Measurements from ENCODE around the gene KLHL25. TPM values are rescaled to one million over a fixed set of nuclear protein-coding genes. Genes with fewer than 3 reads are reported as not detected.

KLHL25 gene
- polyA plus RNA-seq, 1 donor = 5.6 TPM

DNA sequence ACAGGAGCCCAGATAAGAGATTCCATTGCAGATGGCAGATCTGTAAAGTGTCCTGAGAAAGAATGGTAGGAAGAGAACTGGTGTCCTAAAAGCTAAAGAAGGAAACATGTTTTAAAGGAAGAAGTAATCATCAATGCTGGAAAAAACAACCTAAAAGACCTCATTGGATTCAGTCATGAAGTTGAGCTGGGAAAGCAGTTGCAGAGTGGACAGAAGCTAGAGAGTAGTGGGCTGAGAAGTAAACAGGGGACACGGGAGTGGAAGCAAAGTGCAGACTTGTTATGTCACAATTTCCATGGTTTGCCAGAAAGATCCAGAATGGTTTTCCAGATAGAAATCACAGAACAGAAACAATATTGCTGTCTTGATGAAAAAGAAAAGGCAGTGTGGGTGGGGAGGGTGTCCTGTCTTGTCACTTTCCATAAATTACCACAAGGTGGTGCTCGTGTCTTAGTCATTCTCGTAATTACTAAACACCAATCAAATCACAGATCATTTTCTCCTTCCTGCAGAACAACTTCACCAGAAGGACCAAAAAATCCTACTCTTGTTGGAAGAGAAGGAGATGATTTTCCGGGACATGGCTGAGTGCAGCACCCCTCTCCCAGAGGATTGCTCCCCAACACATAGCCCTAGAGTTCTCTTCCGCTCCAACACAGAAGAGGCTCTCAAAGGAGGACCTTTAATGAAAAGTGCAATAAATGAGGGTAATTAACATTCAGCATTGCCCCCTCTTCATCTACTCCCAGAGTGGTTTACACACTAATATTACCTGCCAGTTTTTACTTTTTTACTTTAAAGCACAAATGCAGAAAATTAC is 64.5 kb downstream of the KLHL25 start:
- Histone ChIP-seq H3K9me3 (ENCODE audit: control insufficient read depth, low read depth, low read length) (peaks cover 11% of the 10 kb centered on the region), H3K36me3 (ENCODE audit: control insufficient read depth, insufficient read depth, low read length) (peaks cover 76% of the 10 kb centered on the region), H3K4me1 (ENCODE audit: control insufficient read depth, insufficient read depth, low read length) (peaks cover 15% of the 10 kb centered on the region), H3K27me3 (ENCODE audit: control insufficient read depth, insufficient read depth, low read length) (no peaks in the 10 kb centered on the region), H3K4me3 (ENCODE audit: low read length) (no peak overlapping the region), H3K27ac (ENCODE audit: low read length) (no peak overlapping the region)
- 33% methylated on average over 2 of the region's 5 CpGs for WGBS (ENCODE audit: insufficient coverage, low lambda C conversion rate)
- peak; percentile 48 to 64 for DNase-seq

DNA sequence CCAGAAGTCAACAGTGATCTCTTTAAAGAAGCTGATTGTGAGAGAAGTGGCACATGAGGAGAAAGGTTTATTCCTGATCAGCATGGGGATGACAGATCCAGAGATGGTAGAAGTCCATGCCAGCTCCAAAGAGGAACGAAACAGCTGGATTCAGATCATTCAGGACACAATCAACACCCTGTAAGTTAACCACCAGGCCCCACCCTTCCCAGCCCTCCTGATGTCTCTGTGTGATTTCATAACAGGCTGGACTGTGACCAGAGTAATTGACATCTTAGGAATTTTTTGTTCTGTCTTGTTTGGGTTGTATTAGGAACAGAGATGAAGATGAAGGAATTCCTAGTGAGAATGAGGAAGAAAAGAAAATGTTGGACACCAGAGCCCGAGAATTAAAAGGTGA is 67.7 kb downstream of the KLHL25 start:
- peak overlapping the region; percentile 83 for H3K27ac ChIP-seq (ENCODE audit: low read length)
- WGBS (ENCODE audit: insufficient coverage, low lambda C conversion rate) = no CpG with 5 or more reads among the region's 2 CpGs
- DNase-seq = peak; percentile 62 to 82
- no peaks in the 10 kb centered on the region for H3K9me3 ChIP-seq (ENCODE audit: control insufficient read depth, low read depth, low read length)
- H3K36me3 ChIP-seq (ENCODE audit: control insufficient read depth, insufficient read depth, low read length) = peaks cover 77% of the 10 kb centered on the region
- no peaks in the 10 kb centered on the region for H3K27me3 ChIP-seq (ENCODE audit: control insufficient read depth, insufficient read depth, low read length)
- H3K4me1 ChIP-seq (ENCODE audit: control insufficient read depth, insufficient read depth, low read length) = peaks cover 19% of the 10 kb centered on the region
- H3K4me3 ChIP-seq (ENCODE audit: low read length) = no peak overlapping the region

DNA sequence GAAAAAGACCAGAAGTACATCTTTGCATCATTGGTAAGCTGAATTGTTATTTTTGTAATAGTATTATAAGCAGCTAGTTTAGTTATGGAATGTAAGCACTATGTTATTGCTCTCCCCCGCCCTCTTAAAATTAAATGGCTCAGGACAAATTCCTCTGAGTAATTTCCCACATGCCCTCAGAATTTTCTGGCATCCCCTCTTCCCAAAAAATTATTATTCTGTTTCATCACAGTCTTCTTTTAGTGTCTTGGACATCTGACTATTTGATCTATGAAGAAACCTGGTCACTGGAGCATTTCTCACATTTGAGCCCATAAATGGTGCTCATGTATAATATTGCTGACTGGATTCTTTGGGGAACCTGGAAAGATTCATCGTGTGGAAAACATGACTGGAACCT is 68.3 kb downstream of the KLHL25 start:
- DNase-seq = no peak
- H3K9me3 ChIP-seq (ENCODE audit: control insufficient read depth, low read depth, low read length) = no peaks in the 10 kb centered on the region
- H3K36me3 ChIP-seq (ENCODE audit: control insufficient read depth, insufficient read depth, low read length) = peaks cover 75% of the 10 kb centered on the region
- H3K4me3 ChIP-seq (ENCODE audit: low read length) = no peak overlapping the region
- WGBS (ENCODE audit: insufficient coverage, low lambda C conversion rate) = 80% methylated on average over 1 of the region's 2 CpGs
- peak overlapping the region; percentile 83 for H3K27ac ChIP-seq (ENCODE audit: low read length)
- peaks cover 19% of the 10 kb centered on the region for H3K4me1 ChIP-seq (ENCODE audit: control insufficient read depth, insufficient read depth, low read length)
- H3K27me3 ChIP-seq (ENCODE audit: control insufficient read depth, insufficient read depth, low read length) = no peaks in the 10 kb centered on the region

DNA sequence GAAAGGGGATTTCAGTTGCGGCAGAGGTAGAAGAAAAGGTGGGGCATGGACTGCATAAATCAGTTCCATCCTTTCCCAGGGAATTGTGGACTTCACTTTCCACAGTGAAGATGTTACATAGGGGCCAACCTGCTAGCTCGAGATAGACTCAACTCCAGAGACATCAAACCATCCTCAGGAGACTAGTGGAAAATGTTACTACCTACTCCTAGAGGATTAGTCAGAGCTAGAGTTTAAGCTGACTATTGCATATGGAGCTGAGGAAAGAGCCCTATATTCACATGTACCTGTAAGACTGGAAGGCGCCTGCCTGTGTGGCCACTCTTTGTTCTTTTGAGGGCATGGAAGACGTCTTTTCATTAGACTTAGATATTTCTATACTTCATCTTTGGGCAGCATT is 69.2 kb downstream of the KLHL25 start:
- H3K27me3 ChIP-seq (ENCODE audit: control insufficient read depth, insufficient read depth, low read length) = no peaks in the 10 kb centered on the region
- no peak for DNase-seq
- H3K4me3 ChIP-seq (ENCODE audit: low read length) = no peak overlapping the region
- no peaks in the 10 kb centered on the region for H3K9me3 ChIP-seq (ENCODE audit: control insufficient read depth, low read depth, low read length)
- peaks cover 72% of the 10 kb centered on the region for H3K36me3 ChIP-seq (ENCODE audit: control insufficient read depth, insufficient read depth, low read length)
- 100% methylated on average over 2 of the region's 4 CpGs for WGBS (ENCODE audit: insufficient coverage, low lambda C conversion rate)
- peaks cover 19% of the 10 kb centered on the region for H3K4me1 ChIP-seq (ENCODE audit: control insufficient read depth, insufficient read depth, low read length)
- no peak overlapping the region for H3K27ac ChIP-seq (ENCODE audit: low read length)

DNA sequence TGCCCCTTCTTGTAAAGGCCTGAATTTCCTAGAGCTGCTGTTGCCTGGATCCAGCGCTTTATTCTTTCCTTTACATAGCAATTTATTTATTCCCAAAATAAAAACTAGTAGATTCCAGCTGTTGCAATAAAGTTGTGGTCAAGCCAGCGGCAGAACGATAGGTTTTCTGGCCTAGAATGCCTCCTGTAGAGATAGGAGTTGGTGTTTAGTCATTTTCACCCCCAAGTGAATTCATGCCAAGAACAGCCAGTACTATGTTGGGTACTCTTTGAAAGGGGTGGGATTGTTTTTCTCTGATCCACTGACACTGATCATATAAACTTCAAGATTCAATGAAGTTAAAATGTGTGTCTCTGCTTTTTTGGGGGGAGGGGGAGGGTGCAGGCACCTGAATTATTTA is 69.7 kb downstream of the KLHL25 start:
- peaks cover 73% of the 10 kb centered on the region for H3K36me3 ChIP-seq (ENCODE audit: control insufficient read depth, insufficient read depth, low read length)
- peaks cover 19% of the 10 kb centered on the region for H3K4me1 ChIP-seq (ENCODE audit: control insufficient read depth, insufficient read depth, low read length)
- DNase-seq = no peak
- no peaks in the 10 kb centered on the region for H3K9me3 ChIP-seq (ENCODE audit: control insufficient read depth, low read depth, low read length)
- no peaks in the 10 kb centered on the region for H3K27me3 ChIP-seq (ENCODE audit: control insufficient read depth, insufficient read depth, low read length)
- WGBS (ENCODE audit: insufficient coverage, low lambda C conversion rate) = 100% methylated on average over 1 of the region's 3 CpGs
- no peak overlapping the region for H3K27ac ChIP-seq (ENCODE audit: low read length)
- H3K4me3 ChIP-seq (ENCODE audit: low read length) = no peak overlapping the region

DNA sequence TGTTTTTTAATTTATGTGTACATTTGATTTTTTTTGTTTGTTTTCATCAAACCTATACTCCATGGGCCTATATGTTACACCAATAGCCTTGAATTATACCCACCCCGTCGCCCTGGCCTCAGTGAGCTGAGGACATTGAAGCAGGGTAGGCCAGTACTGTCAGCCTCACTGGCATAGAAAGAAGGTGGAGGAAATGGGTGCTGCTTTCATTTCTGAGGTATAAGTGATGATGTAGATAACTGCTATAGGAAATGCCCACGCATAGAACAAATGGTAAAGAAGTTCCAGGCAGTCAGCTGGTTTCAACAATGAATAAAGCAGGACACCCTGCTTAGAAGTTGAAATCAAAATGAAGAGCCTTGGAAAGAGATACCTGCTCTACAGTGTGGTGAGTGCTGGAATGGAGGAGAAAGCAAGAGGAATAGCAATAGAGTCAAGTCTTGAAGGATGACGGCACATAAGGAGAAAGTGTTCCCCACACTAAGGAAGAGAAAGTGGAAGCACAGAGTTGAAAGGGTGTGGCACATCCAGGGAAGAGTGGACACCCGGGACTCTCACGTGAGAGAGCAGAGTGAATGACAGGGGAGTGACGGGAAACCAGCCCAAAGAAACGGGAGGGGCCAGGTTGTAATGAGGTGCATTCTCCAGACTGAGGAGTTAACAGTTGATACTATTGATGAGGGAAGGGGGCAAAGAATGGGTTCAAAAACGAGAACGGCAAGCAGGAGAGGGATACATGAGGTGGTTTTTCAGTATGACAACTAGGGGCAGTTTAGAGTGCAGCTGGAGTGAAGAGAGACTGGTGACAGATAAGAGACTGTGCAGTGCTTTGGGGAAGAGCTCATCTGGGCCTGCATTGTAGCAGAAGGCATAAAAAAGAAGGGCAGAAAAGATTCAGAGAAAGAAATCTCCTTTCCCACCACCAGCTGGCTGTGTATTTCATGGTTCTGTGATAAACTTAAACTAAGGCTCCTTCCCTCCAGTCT is 70.5 kb downstream of the KLHL25 start:
- no peak overlapping the region for H3K27ac ChIP-seq (ENCODE audit: low read length)
- H3K4me3 ChIP-seq (ENCODE audit: low read length) = no peak overlapping the region
- H3K9me3 ChIP-seq (ENCODE audit: control insufficient read depth, low read depth, low read length) = no peaks in the 10 kb centered on the region
- H3K27me3 ChIP-seq (ENCODE audit: control insufficient read depth, insufficient read depth, low read length) = no peaks in the 10 kb centered on the region
- H3K4me1 ChIP-seq (ENCODE audit: control insufficient read depth, insufficient read depth, low read length) = peaks cover 19% of the 10 kb centered on the region
- peaks cover 77% of the 10 kb centered on the region for H3K36me3 ChIP-seq (ENCODE audit: control insufficient read depth, insufficient read depth, low read length)
- DNase-seq = peak in 1 of 2 donors; percentile 31
- WGBS (ENCODE audit: insufficient coverage, low lambda C conversion rate) = 78% methylated on average over 2 of the region's 10 CpGs

DNA sequence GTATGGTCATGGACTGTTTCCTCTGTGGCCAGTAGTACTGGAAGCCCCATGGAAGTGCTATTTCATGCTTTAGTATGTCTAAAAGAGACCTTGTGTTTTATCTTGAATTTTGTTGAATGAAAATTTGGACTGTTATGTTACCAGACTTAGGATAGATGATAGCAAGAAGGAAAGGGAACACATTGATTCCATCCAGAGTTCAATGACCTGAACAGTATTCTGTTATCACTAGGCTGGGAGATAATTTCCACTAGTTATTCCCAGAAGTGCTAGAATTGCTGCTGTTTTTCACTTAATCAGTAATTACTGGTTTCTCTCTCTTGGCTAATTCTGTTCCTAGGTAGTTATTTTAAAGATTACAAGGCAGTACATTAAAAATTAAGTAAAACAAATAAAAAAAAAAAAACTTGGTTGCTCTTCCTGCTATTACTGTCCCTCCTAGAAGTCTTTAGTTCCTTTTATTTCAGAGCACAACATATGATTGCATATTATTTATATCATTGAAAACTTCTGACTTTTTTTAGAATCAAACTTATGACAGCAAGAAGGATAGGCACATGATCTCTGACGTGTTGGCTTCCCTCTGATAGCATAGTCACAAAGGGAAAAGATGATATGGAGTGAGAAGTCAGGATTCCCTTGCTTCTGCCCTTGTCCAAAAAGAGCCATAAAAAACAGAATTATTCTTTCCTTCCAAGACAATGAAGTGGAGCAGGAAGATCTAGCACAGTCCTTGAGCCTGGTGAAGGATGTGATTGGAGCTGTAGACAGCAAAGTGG is 72.2 kb downstream of the KLHL25 start:
- DNase-seq = peak in 1 of 2 donors; percentile 52
- Histone ChIP-seq H3K4me1 (ENCODE audit: control insufficient read depth, insufficient read depth, low read length) (peaks cover 16% of the 10 kb centered on the region), H3K27ac (ENCODE audit: low read length) (peak overlapping the region; percentile 39), H3K9me3 (ENCODE audit: control insufficient read depth, low read depth, low read length) (no peaks in the 10 kb centered on the region), H3K4me3 (ENCODE audit: low read length) (no peak overlapping the region), H3K27me3 (ENCODE audit: control insufficient read depth, insufficient read depth, low read length) (no peaks in the 10 kb centered on the region), H3K36me3 (ENCODE audit: control insufficient read depth, insufficient read depth, low read length) (peaks cover 79% of the 10 kb centered on the region)
- no CpG with 5 or more reads among the region's 1 CpG for WGBS (ENCODE audit: insufficient coverage, low lambda C conversion rate)

DNA sequence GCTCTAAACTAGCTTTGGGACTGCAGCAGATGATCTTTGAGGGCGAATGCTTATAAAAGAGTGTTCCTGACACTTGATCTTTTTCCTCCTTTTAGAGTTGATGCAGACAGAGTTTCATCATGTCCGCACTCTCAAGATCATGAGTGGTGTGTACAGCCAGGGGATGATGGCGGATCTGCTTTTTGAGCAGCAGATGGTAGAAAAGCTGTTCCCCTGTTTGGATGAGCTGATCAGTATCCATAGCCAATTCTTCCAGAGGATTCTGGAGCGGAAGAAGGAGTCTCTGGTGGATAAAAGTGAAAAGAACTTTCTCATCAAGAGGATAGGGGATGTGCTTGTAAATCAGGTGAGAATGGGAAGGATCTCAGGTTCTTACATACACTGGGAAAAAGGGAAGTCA is 75.7 kb downstream of the KLHL25 start:
- H3K4me3 ChIP-seq (ENCODE audit: low read length) = no peak overlapping the region
- H3K27ac ChIP-seq (ENCODE audit: low read length) = no peak overlapping the region
- no peak for DNase-seq
- peaks cover 85% of the 10 kb centered on the region for H3K36me3 ChIP-seq (ENCODE audit: control insufficient read depth, insufficient read depth, low read length)
- H3K9me3 ChIP-seq (ENCODE audit: control insufficient read depth, low read depth, low read length) = no peaks in the 10 kb centered on the region
- peaks cover 4% of the 10 kb centered on the region for H3K4me1 ChIP-seq (ENCODE audit: control insufficient read depth, insufficient read depth, low read length)
- no CpG with 5 or more reads among the region's 4 CpGs for WGBS (ENCODE audit: insufficient coverage, low lambda C conversion rate)
- H3K27me3 ChIP-seq (ENCODE audit: control insufficient read depth, insufficient read depth, low read length) = no peaks in the 10 kb centered on the region

DNA sequence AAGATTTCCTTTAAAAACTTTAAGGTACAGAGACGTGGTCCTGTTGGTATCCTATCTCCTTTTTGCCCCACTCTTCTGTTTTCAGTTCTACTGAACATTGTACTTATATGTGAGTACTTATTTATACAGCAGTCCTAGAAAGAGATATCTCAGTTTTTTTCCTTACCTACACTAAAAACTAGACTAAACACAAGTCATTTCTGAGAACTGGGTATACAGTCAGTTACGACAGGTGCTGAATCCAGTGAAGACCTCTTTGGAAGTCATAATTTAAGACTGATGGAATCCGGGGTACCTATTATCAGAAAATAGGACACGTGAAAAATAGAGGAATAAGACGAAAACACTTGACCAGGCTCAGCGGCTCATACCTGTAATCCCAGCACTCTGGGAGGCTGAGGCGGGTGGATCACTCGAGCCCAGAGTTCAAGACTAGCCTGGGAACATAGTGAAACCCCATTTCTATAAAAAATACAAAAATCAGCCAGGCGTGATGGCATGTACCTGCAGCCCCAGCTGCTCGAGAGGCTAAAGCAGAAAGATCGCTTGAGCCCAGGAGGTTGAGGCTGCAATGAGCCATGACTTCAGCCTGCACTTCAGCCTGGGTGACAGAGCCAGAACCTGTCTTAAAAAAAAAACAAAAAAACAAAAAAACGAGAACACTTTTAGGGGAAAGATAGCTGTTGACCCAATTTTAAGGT is 76.3 kb downstream of the KLHL25 start:
- Histone ChIP-seq H3K27me3 (ENCODE audit: control insufficient read depth, insufficient read depth, low read length) (no peaks in the 10 kb centered on the region), H3K4me1 (ENCODE audit: control insufficient read depth, insufficient read depth, low read length) (peaks cover 4% of the 10 kb centered on the region), H3K36me3 (ENCODE audit: control insufficient read depth, insufficient read depth, low read length) (peaks cover 84% of the 10 kb centered on the region), H3K27ac (ENCODE audit: low read length) (no peak overlapping the region), H3K9me3 (ENCODE audit: control insufficient read depth, low read depth, low read length) (no peaks in the 10 kb centered on the region), H3K4me3 (ENCODE audit: low read length) (no peak overlapping the region)
- DNase-seq = no peak
- 89% methylated on average over 3 of the region's 12 CpGs for whole genome bisulfite sequencing (ENCODE audit: insufficient coverage, low lambda C conversion rate)

All from large intestine (tissue), 3 donors.